Smooth muscle cell of the coronary artery (primary cell): ENCODE measurements around the gene CAMSAP3. TPM values are rescaled to one million over a fixed set of nuclear protein-coding genes. Genes with fewer than 3 reads are reported as not detected.

Experiments used
- total RNA-seq: library from RNA; depleted of rRNA; stranded (reverse); fragments of >200 nt; gene quantifications from 2 replicates; pipeline ENCODE4 v1.2.3, GENCODE V29; 2014; ENCODE audit warnings: low replicate concordance

CAMSAP3 gene
- under 0.01 TPM in 1 of 2 replicates, not detected in the other for total RNA-seq

GRCh38 chr19:7595466-7596133 is at the start of gene CAMSAP3:
TSS of gene CAMSAP3 (plus strand) at chr19:7595863. CDS start at chr19:7596003, 140 bp downstream.

GRCh38 chr19:7629347-7630054 is 33.8 kb downstream of the CAMSAP3 start, which contains the start of the genes PET100 and XAB2:
TSS of gene PET100 (plus strand) at chr19:7629793. CDS start at chr19:7629834, 41 bp downstream.
TSS of gene XAB2 (minus strand) at chr19:7629545. CDS start at chr19:7629527, 18 bp downstream.

GRCh38 chr19:7633698-7634097 is 38.0 kb downstream of the CAMSAP3 start, which contains the start of gene PCP2:
TSS of gene PCP2 (minus strand) at chr19:7633719. CDS start at chr19:7633457, 262 bp downstream.

GRCh38 chr19:7636691-7637373 is 41.2 kb downstream of the CAMSAP3 start, which contains the start of gene STXBP2:
TSS of gene STXBP2 (plus strand) at chr19:7637110. CDS start at chr19:7637150, 40 bp downstream.

Other genes with a start within 250 kb of the CAMSAP3 start
- gene ARHGEF18, start 246.9 kb upstream of the CAMSAP3 start, total RNA-seq, result 20.4 and 24.7 TPM in 2 replicates
- gene PEX11G, start 106.8 kb upstream of the CAMSAP3 start, total RNA-seq, result 1.5 and 2.9 TPM in 2 replicates
- 3.9 and 10.6 TPM in 2 replicates for gene ZNF358, start 79.8 kb upstream of the CAMSAP3 start, total RNA-seq
- gene MCOLN1, start 73.2 kb upstream of the CAMSAP3 start, total RNA-seq, result 4.5 and 15.9 TPM in 2 replicates
- 51.8 and 111 TPM in 2 replicates for gene PNPLA6, start 60.1 kb upstream of the CAMSAP3 start, total RNA-seq
- 23.5 and 24.5 TPM in 2 replicates for gene XAB2, start 33.7 kb downstream of the CAMSAP3 start, total RNA-seq
- 35.3 and 48.3 TPM in 2 replicates for gene PET100, start 33.9 kb downstream of the CAMSAP3 start, total RNA-seq
- not detected in 2 replicates for gene PCP2, start 37.9 kb downstream of the CAMSAP3 start, total RNA-seq
- gene STXBP2, start 41.2 kb downstream of the CAMSAP3 start, total RNA-seq, result 17.8 and 37.1 TPM in 2 replicates
- gene RETN, start 73.2 kb downstream of the CAMSAP3 start, total RNA-seq, result not detected in 2 replicates
- not detected in 2 replicates for gene MCEMP1, start 81.2 kb downstream of the CAMSAP3 start, total RNA-seq
- 164 and 360 TPM in 2 replicates for gene TRAPPC5, start 85.0 kb downstream of the CAMSAP3 start, total RNA-seq
- gene FCER2, start 106.3 kb downstream of the CAMSAP3 start, total RNA-seq, result not detected in 2 replicates
- gene CLEC4G, start 136.2 kb downstream of the CAMSAP3 start, total RNA-seq, result not detected in 2 replicates
- not detected in 2 replicates for gene CD209, start 151.7 kb downstream of the CAMSAP3 start, total RNA-seq
- not detected in 2 replicates for gene CLEC4M, start 167.4 kb downstream of the CAMSAP3 start, total RNA-seq
- 13.1 and 16.2 TPM in 2 replicates for gene EVI5L, start 234.4 kb downstream of the CAMSAP3 start, total RNA-seq